OCI-LY1 (cell line): ENCODE measurements around the gene TEX13A.
A peak's percentile ranks its signal among the peaks of the same experiment; 100 is the strongest.

Source experiments
- H2AFZ ChIP-seq: fragments of 200-600 bp; sonication (generic), shearing (Covaris generic); 2 replicates; pipeline ENCODE4 v1.6.0; 2014; ENCODE audit warnings: antibody characterized with exemption, mild to moderate bottlenecking, low read length
- H3F3A ChIP-seq: fragments of 200-600 bp; sonication (generic), shearing (Covaris generic); 2 replicates; pipeline ENCODE4 v1.6.0; 2014; ENCODE audit warnings: mild to moderate bottlenecking, antibody characterized with exemption, low read length, moderate library complexity; ENCODE audit not compliant: insufficient read depth
- H3K27ac ChIP-seq: fragments of 200-600 bp; sonication (generic); 2 replicates; pipeline ENCODE4 v1.5.1; 2014; ENCODE audit warnings: low read length, mixed run types, mild to moderate bottlenecking, low read depth; ENCODE audit not compliant: poor library complexity, severe bottlenecking
- H3K27me3 ChIP-seq: fragments of 200-600 bp; sonication (generic); 2 replicates; pipeline ENCODE4 v1.6.0; 2014; ENCODE audit warnings: antibody characterized with exemption, mild to moderate bottlenecking, low read length, moderate library complexity; ENCODE audit not compliant: insufficient read depth
- H3K36me3 ChIP-seq: fragments of 200-600 bp; sonication (generic); 2 replicates; pipeline ENCODE4 v1.6.1; 2014; ENCODE audit warnings: mild to moderate bottlenecking, antibody characterized with exemption, low read length, moderate library complexity, mixed read lengths; ENCODE audit not compliant: insufficient read depth
- H3K4me1 ChIP-seq: fragments of 200-600 bp; sonication (generic); 2 replicates; pipeline ENCODE4 v1.5.1; 2014; ENCODE audit warnings: mild to moderate bottlenecking, low read length, moderate library complexity; ENCODE audit not compliant: insufficient read depth, severe bottlenecking
- H3K4me2 ChIP-seq: fragments of 200-600 bp; sonication (generic), shearing (Covaris generic); 2 replicates; pipeline ENCODE4 v1.6.1; 2014; ENCODE audit warnings: low read length
- H3K4me3 ChIP-seq: fragments of 200-600 bp; sonication (generic); 2 replicates; pipeline ENCODE4 v1.5.1; 2014; ENCODE audit warnings: low read length, low read depth, mild to moderate bottlenecking, mixed read lengths; ENCODE audit not compliant: poor library complexity, severe bottlenecking
- H3K79me2 ChIP-seq: fragments of 200-600 bp; shearing (Covaris generic); 2 replicates; pipeline ENCODE4 v1.6.1; 2016; ENCODE audit warnings: mixed run types, low read length, mixed read lengths; ENCODE audit not compliant: insufficient read depth
- H3K9ac ChIP-seq: fragments of 200-600 bp; sonication (generic), shearing (Covaris generic); 2 replicates; pipeline ENCODE4 v1.6.1; 2014; ENCODE audit warnings: mild to moderate bottlenecking, low read length, mixed read lengths
- H3K9me2 ChIP-seq: fragments of 200-600 bp; sonication (generic), shearing (Covaris generic); 2 replicates; pipeline ENCODE4 v1.6.1; 2014; ENCODE audit warnings: low read depth, mild to moderate bottlenecking, low read length, mixed read lengths
- H3K9me3 ChIP-seq: fragments of 200-600 bp; shearing (Covaris generic); 2 replicates; pipeline ENCODE4 v1.6.1; 2014; ENCODE audit warnings: low read length, mixed read lengths
- H4K20me1 ChIP-seq: fragments of 200-600 bp; sonication (generic), shearing (Covaris generic); 2 replicates; pipeline ENCODE4 v1.6.0; 2016; ENCODE audit warnings: mild to moderate bottlenecking, low read length; ENCODE audit not compliant: insufficient read depth
- EZH2 ChIP-seq: fragments of 200-600 bp; sonication (generic), shearing (Covaris generic); IDR thresholded peaks from 2 replicates; pipeline ENCODE4 v1.8.0; 2017; ENCODE audit warnings: borderline replicate concordance, mixed run types, mild to moderate bottlenecking, antibody characterized with exemption, low read length, moderate library complexity, mixed read lengths
- TF ChIP-seq, protein P1 (sequence below): fragments of 200-600 bp; sonication (generic), shearing (Covaris generic); IDR thresholded peaks from 2 replicates; pipeline ENCODE4 v1.5.1; 2017; ENCODE audit warnings: mild to moderate bottlenecking, antibody characterized with exemption, low read length, moderate library complexity, mixed read lengths

TEX13A gene

DNA sequence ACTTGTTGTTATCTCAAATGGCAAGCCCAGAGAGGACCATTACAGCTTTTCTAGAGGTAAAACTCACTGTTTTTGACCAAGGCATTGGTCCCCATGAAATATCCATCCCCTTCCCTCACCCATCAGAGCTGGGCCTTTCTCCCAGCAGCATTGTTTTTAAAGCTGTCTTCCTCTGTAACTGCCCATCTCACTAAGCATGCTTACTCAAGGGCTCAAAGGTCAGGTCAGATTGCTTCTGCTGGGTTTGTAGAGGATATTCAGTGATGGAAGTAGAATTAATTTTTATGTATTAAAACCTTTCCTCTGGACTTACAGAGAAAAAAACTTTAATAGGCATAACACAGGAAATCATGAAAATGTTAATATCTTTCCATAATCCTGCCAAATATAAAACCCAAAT, 11.1 kb downstream of the TEX13A start:
- Histone ChIP-seq H3K9me2 (no peaks in the 10 kb centered on the region), H3K4me3 (no peak overlapping the region), H3K27ac (no peak overlapping the region), H3K27me3 (no peaks in the 10 kb centered on the region), H4K20me1 (no peaks in the 10 kb centered on the region), H3K36me3 (no peaks in the 10 kb centered on the region), H3F3A (no peaks in the 10 kb centered on the region), H3K9me3 (no peaks in the 10 kb centered on the region), H3K9ac (no peak overlapping the region), H3K4me1 (no peaks in the 10 kb centered on the region), H2AFZ (no peak overlapping the region), H3K79me2 (no peaks in the 10 kb centered on the region), H3K4me2 (no peak overlapping the region)
- TF ChIP-seq, protein P1, sequence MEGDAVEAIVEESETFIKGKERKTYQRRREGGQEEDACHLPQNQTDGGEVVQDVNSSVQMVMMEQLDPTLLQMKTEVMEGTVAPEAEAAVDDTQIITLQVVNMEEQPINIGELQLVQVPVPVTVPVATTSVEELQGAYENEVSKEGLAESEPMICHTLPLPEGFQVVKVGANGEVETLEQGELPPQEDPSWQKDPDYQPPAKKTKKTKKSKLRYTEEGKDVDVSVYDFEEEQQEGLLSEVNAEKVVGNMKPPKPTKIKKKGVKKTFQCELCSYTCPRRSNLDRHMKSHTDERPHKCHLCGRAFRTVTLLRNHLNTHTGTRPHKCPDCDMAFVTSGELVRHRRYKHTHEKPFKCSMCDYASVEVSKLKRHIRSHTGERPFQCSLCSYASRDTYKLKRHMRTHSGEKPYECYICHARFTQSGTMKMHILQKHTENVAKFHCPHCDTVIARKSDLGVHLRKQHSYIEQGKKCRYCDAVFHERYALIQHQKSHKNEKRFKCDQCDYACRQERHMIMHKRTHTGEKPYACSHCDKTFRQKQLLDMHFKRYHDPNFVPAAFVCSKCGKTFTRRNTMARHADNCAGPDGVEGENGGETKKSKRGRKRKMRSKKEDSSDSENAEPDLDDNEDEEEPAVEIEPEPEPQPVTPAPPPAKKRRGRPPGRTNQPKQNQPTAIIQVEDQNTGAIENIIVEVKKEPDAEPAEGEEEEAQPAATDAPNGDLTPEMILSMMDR, result no peak
- no peak for TF ChIP-seq EZH2

DNA sequence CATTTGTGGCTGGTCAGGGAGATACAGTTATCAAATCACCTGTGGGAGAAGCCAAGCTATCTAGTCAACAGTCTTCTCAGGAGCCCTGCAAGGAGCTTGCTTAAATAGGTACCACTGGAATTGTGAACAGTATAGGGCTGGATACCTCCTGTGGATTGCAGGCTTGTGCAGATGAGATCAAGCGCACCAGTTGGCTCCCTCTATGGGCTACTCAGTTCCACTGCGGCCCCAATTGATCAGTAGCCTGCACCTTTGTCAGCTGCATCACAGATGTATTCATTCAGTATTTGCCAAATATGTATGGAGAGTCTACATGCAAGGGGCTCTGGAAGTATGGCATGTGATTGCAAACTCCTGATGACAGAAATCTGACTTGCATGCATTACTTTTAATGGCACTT, 28.6 kb downstream of the TEX13A start:
- TF ChIP-seq EZH2, result no peak
- TF ChIP-seq, protein P1, result peak; percentile 26; the same call in 1 of the 2 replicates
- no peak overlapping the region for H3K4me2 ChIP-seq

DNA sequence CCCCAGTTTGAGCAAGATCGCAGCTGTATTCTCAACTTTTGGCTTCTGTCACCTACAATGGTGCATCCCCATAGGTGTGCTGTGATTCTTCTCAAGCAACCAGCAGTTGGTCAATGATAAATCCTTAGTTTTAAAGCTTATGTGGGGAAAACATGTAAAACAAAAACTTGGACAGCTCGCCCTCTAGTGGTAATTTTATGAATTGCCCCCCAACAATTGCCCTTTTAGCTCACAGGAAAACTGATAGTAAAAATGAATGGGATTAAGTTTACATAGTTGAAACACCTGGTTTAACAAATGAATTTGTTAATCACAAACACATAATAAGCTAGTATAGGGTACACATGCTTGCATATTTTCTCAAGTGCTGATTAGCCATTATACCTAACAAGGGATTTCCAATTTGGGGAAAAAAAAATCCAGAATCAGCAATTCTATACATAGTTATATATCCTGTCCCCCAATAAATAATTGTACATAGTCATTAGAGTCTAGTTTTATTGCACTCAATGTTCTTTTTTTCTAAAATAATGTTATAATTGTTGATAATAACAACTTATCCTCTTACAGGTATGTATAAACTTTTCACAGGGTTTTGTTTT, 30.1 kb downstream of the TEX13A start:
- Histone ChIP-seq H3K9me3 (no peaks in the 10 kb centered on the region), H3K4me2 (no peak overlapping the region), H4K20me1 (no peaks in the 10 kb centered on the region), H3K4me1 (no peaks in the 10 kb centered on the region), H3K9me2 (no peaks in the 10 kb centered on the region), H2AFZ (no peak overlapping the region), H3K36me3 (no peaks in the 10 kb centered on the region), H3K79me2 (no peaks in the 10 kb centered on the region), H3K27me3 (no peaks in the 10 kb centered on the region), H3K9ac (no peak overlapping the region), H3K4me3 (no peak overlapping the region), H3K27ac (no peak overlapping the region), H3F3A (no peaks in the 10 kb centered on the region)
- no peak for TF ChIP-seq EZH2
- TF ChIP-seq, protein P1, result peak; percentile 54

More for the DNA sequence above, 28.6 kb downstream of the TEX13A start:
- Histone ChIP-seq H3K4me1 (no peaks in the 10 kb centered on the region), H3F3A (no peaks in the 10 kb centered on the region), H3K9me2 (no peaks in the 10 kb centered on the region), H3K9me3 (no peaks in the 10 kb centered on the region), H3K4me3 (no peak overlapping the region), H3K36me3 (no peaks in the 10 kb centered on the region), H3K27ac (no peak overlapping the region), H3K79me2 (no peaks in the 10 kb centered on the region), H4K20me1 (no peaks in the 10 kb centered on the region), H2AFZ (no peak overlapping the region), H3K27me3 (no peaks in the 10 kb centered on the region), H3K9ac (no peak overlapping the region)
